ENCODE results near the gene KLHL36.

DNA sequence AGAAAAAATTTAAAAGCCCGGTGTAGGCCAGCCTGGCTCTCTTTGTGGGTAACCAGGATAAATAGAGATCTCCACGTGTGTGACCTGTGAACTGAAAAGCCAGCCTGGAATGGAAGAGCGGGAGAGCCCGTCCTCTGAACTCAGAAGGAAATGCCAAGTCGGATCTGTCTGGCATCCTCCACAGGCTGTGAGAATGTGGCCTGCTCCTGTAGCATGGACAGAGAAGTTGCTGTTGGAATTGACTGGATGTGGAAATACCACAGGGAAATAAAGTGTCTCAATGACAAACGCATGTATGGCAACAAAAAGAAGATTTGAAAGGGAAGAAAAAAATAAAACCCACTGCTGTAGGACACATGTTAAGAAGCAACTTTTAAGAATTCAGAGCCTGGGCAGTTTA, 6.7 kb downstream of the KLHL36 start:
- TF ChIP-seq, protein P1, sequence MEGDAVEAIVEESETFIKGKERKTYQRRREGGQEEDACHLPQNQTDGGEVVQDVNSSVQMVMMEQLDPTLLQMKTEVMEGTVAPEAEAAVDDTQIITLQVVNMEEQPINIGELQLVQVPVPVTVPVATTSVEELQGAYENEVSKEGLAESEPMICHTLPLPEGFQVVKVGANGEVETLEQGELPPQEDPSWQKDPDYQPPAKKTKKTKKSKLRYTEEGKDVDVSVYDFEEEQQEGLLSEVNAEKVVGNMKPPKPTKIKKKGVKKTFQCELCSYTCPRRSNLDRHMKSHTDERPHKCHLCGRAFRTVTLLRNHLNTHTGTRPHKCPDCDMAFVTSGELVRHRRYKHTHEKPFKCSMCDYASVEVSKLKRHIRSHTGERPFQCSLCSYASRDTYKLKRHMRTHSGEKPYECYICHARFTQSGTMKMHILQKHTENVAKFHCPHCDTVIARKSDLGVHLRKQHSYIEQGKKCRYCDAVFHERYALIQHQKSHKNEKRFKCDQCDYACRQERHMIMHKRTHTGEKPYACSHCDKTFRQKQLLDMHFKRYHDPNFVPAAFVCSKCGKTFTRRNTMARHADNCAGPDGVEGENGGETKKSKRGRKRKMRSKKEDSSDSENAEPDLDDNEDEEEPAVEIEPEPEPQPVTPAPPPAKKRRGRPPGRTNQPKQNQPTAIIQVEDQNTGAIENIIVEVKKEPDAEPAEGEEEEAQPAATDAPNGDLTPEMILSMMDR (conservative IDR thresholded peaks at IDR 0.05; ENCODE audit: low read length): no peak
- TF ChIP-seq EZH2phosphoT487 (IDR thresholded peaks at IDR 0.05; ENCODE audit: borderline replicate concordance, low read depth, low read length): no peak

Data from OCI-LY7 (cell line).